Psoas muscle (tissue), 8 donors: ENCODE results near the gene NUP160. TPM values are rescaled to one million over a fixed set of nuclear protein-coding genes. Genes with fewer than 3 reads are reported as not detected.

Source experiments
- ATAC-seq, 4 donors: fragments of 200-7000 bp; cut with Tn5 transposase; one replicate each; pipeline ENCODE4 v1.9.1; 2020; ENCODE audit warnings: moderate library complexity in 3 of 4, mild to moderate bottlenecking in 2 of 4
- DNase-seq, 2 donors: peaks; one replicate each; pipeline ENCODE4 v3.0.0-alpha.2; 2020
- H3K27ac ChIP-seq: fragments of 200-600 bp; one replicate; pipeline ENCODE4 v1.8.0; 2022
- H3K27me3 ChIP-seq, 3 donors: fragments of 200-600 bp in 1 of 3; one replicate each; pipeline versions ENCODE4 v1.6.1 to v1.8.0; 2013 to 2022; ENCODE audit warnings: low read length in 2 of 3, mild to moderate bottlenecking in 2 of 3, moderate library complexity in 1 of 3; ENCODE audit not compliant: insufficient read depth in 3 of 3
- H3K36me3 ChIP-seq, 2 donors: fragments of 200-600 bp in 1 of 2; one replicate each; pipeline versions ENCODE4 v1.6.1 to v1.8.0; 2013 to 2022; ENCODE audit warnings: low read depth in 1 of 2, mild to moderate bottlenecking in 1 of 2, moderate library complexity in 1 of 2; ENCODE audit not compliant: insufficient read depth in 1 of 2
- H3K4me1 ChIP-seq: fragments of 200-600 bp; one replicate; pipeline ENCODE4 v1.8.0; 2022
- H3K4me3 ChIP-seq: fragments of 200-600 bp; one replicate; pipeline ENCODE4 v1.8.0; 2022; ENCODE audit warnings: mild to moderate bottlenecking
- H3K9me3 ChIP-seq: fragments of 200-600 bp; one replicate; pipeline ENCODE4 v1.8.0; 2022
- WGBS, 3 donors: extraction: QIAGEN DNeasy Blood & Tissue Kit; methylation state at CpG; one replicate each; pipeline versions ENCODE4 v1.1.6 to v1.1.7; 2013; 5-methylcytosine and 5-hydroxymethylcytosine counted together
- intact Hi-C, 2 donors: fragments of 100-400 bp; cut with DNase I; formaldehyde crosslinking; loops; one replicate each; pipeline versions ENCODE4 v1.11.0 to v1.14.2; 2022
- polyA plus RNA-seq, 3 donors: library from polyadenylated mRNA; stranded (reverse); fragments of 200-250 nt; gene quantifications; one replicate each; pipeline ENCODE4 v1.2.3, GENCODE V29; 2013
- total RNA-seq, 4 donors: library from RNA; stranded (reverse); fragmentation: NEBNext Ultra II Directional in 2 of 4; extraction: Animal tissue kit (Norgen Biotek cat#: 25700) in 2 of 4; gene quantifications; one replicate each; pipeline versions ENCODE4 v1.2.1 to v1.2.4, GENCODE V29; 2021 to 2023
- TF ChIP-seq, protein P1 (sequence below): fragments of 200-600 bp; IDR thresholded peaks from one replicate; pipeline ENCODE4 v1.8.0; 2022; ENCODE audit warnings: antibody characterized with exemption
- donor health status: healthy with polysubstance abuse.
- donor health status: DM: no; HTN: no; CAD: no; lungs with moderate emphysema.
- donor health status: Bipolar disorder and iron deficiency.
- donor health status: healthy.
- donor health status: DM: yes; HTN: yes; CAD: no.
- donor health status: DM: no; HTN: no; CAD: no.
- donor health status: DM: no; HTN: no; CAD: no.
- donor health status: DM: yes; HTN: yes; CAD: no.

Gene NUP160
- total and polyA plus RNA-seq, 7 donors = 5.5 to 14.0 (median 11.3) TPM

DNA sequence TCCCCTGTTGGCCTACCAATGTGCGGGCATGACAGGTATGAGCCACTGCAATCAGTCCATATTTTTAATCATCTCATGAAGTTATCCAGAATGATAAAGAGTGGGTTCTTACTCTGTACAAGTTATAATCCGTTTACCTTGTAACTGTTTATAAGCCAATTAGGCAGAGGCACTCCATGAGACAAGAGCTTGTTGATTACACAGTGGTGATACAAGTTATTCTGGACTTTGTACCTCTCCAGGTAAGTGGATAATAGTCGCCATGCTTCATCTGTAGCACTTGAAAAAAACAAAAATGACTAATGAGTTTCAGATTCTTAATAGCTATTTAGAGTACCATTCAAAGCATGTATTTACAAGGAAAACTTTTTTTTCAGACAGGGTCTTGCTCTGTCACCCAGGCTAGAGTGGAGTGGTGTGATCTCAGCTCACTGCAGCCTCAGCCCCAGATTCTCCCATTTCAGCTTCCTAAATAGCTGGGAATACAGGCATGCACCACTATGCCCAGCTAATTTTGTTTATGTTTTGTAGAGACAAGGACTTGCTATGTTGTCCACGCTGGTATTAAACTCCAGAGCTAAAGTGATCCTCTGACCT is 63.3 kb downstream of the NUP160 start:
- TF ChIP-seq, protein P1, sequence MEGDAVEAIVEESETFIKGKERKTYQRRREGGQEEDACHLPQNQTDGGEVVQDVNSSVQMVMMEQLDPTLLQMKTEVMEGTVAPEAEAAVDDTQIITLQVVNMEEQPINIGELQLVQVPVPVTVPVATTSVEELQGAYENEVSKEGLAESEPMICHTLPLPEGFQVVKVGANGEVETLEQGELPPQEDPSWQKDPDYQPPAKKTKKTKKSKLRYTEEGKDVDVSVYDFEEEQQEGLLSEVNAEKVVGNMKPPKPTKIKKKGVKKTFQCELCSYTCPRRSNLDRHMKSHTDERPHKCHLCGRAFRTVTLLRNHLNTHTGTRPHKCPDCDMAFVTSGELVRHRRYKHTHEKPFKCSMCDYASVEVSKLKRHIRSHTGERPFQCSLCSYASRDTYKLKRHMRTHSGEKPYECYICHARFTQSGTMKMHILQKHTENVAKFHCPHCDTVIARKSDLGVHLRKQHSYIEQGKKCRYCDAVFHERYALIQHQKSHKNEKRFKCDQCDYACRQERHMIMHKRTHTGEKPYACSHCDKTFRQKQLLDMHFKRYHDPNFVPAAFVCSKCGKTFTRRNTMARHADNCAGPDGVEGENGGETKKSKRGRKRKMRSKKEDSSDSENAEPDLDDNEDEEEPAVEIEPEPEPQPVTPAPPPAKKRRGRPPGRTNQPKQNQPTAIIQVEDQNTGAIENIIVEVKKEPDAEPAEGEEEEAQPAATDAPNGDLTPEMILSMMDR = no peak

DNA sequence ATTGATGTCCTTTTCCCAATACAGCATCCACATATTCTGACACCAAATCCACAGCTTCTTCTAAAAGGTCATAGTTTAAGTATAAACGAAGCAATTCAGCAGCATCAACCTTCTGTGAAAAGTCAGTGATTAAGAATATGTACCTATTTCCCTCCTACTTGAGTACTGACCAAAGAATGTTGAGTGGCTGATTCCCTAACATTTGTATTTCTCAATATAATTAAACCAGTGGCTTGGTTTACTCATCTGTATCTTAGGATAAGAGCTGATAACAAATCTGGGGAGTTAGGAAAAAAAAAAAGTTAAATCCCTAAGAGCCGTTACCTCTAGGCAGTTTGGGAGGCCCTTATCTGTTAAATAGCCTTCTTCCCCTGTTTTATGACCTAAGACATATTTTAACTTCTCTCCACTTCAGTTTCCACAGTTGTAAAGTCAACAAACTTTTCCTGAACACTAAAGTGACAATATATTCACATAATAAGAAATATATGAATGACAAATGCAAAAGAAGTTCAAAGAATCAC is 65.0 kb downstream of the NUP160 start:
- no peaks in the 10 kb centered on the region for H3K27me3 ChIP-seq
- no peaks in the 10 kb centered on the region for H3K9me3 ChIP-seq
- H3K4me1 ChIP-seq = peaks cover 14% of the 10 kb centered on the region
- no peak overlapping the region for H3K27ac ChIP-seq
- ATAC-seq (no peak), DNase-seq (no peak)
- H3K4me3 ChIP-seq = no peak overlapping the region
- TF ChIP-seq, protein P1 = no peak
- intact Hi-C loops = no loop called here
- 55 to 81% (median 78%) methylated on average over 2 of the region's 2 CpGs for WGBS, 3 donors
- peaks cover 3 to 97% of the 10 kb centered on the region in 2 donors for H3K36me3 ChIP-seq

More for the DNA sequence above, 63.3 kb downstream of the NUP160 start:
- Histone ChIP-seq H3K36me3 (peaks cover 3 to 96% of the 10 kb centered on the region in 2 donors), H3K9me3 (no peaks in the 10 kb centered on the region), H3K27ac (no peak overlapping the region), H3K27me3 (no peaks in the 10 kb centered on the region), H3K4me3 (no peak overlapping the region), H3K4me1 (peaks cover 14% of the 10 kb centered on the region)
- ATAC-seq (no peak), DNase-seq (peak in 1 of 2 donors; percentile 6)
- WGBS, 3 donors = 70 to 80% (median 78%) methylated on average over 4 of the region's 4 CpGs
- intact Hi-C loops = no loop called here

DNA sequence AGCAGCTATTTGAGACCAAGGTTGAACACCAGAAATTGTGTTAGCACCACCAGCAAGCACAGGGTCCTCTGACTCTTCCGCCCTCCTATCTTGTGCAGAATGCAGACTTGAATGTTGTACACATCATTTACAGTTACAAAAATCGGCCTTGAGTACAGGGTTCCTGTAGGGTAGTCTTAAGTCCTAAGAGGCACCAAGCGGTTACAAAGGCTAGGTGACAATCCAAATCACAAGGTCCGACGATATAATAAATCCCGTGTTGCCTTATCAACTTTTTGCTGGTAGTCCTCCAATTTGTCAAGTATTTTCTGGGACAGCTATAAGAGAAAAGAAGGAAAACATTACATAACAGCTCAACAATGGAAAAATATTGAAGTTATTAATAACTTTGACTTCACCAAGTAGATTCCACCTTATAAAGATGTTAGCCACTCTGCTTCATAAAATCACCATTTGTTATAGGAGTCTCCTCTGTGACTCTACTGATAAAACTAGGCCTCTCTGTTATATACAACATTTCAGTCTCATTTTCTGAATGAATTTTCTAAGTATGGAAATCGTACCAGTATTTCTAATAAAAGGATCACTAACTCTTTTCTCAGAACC is 69.2 kb downstream of the NUP160 start:
- Histone ChIP-seq H3K36me3 (peaks cover 8 to 93% of the 10 kb centered on the region in 2 donors), H3K4me1 (peaks cover 3% of the 10 kb centered on the region), H3K4me3 (no peak overlapping the region), H3K27ac (no peak overlapping the region), H3K9me3 (no peaks in the 10 kb centered on the region), H3K27me3 (no peaks in the 10 kb centered on the region)
- no peak for ATAC-seq
- TF ChIP-seq, protein P1 = no peak
- no peak for DNase-seq
- 67 to 78% (median 68%) methylated on average over 7 of the region's 7 CpGs for WGBS, 3 donors
- intact Hi-C loops = no loop called here

DNA sequence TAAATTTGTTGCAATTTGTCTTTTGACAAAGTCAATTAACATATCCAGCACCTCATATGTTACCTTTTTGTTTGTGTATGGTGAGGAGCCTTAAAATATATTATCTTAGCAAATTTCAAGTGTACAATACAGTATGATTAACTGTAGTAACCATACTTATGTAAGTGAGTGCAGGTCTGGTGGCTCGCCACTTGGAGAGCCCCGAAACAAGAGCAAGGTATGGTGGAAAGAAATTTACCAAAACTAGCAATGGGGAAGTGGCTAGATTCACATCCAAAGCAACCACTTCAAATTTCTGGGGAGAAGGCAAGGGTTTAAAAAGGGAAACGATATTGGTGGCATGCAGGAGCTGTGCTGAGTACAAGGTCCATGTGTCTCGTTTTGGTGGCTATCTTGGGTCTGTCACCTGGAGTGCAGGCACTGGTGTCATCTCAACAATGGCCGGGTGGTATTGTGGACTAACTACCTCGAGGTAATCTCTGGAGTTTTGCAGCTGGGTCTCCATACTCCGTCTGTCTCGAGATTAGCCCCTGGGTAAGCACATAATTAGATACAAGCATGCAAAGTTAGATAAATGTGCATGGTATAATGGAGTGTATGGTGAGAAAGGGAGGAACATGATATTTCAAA is 72.8 kb downstream of the NUP160 start:
- WGBS, 3 donors = 85 to 88% (median 88%) methylated on average over 8 of the region's 8 CpGs
- no peaks in the 10 kb centered on the region for H3K4me1 ChIP-seq
- DNase-seq (peak in 1 of 2 donors; percentile 6), ATAC-seq (peak in 1 of 4 donors; percentile 13)
- no peak overlapping the region for H3K27ac ChIP-seq
- no peaks in the 10 kb centered on the region for H3K9me3 ChIP-seq
- H3K4me3 ChIP-seq = no peak overlapping the region
- no peaks in the 10 kb centered on the region for H3K27me3 ChIP-seq
- TF ChIP-seq, protein P1 = no peak
- peaks cover 8 to 57% of the 10 kb centered on the region in 2 donors for H3K36me3 ChIP-seq
- intact Hi-C loops = no loop called here
